Bronchial epithelial cell (primary cell): ENCODE data around the gene SH3BP4. TPM values are rescaled to one million over a fixed set of nuclear protein-coding genes. Genes with fewer than 3 reads are reported as not detected.

Source experiments
- DNase-seq: peaks from one replicate; pipeline ENCODE4 v3.0.0-alpha.2; 2010; ENCODE audit warnings: low read depth
- FAIRE-seq: peaks from 2 replicates; lab custom pipeline; 2011; peaks lifted over from hg19 to GRCh38; lab: Jason Lieb, UNC
- H3K27me3 ChIP-seq: 2 replicates; pipeline ENCODE4 v1.5.1; 2011; ENCODE audit warnings: low read length; ENCODE audit not compliant: control insufficient read depth, insufficient read depth
- H3K36me3 ChIP-seq: 2 replicates; pipeline ENCODE4 v1.5.1; 2011; ENCODE audit warnings: low read length; ENCODE audit not compliant: control insufficient read depth, insufficient read depth
- H3K4me3 ChIP-seq: 2 replicates; pipeline ENCODE4 v1.5.1; 2011; ENCODE audit warnings: mild to moderate bottlenecking, low read depth, low read length, control low read depth
- total RNA-seq: library from RNA; depleted of rRNA; stranded (reverse); fragments of >200 nt; gene quantifications from 2 replicates; pipeline ENCODE4 v1.2.1, GENCODE V29; 2014
- TF ChIP-seq, protein P1 (sequence below): IDR thresholded peaks from 2 replicates; pipeline ENCODE4 v1.5.1; 2011; ENCODE audit warnings: mild to moderate bottlenecking, moderate library complexity, low read length, control low read depth, inconsistent platforms; ENCODE audit not compliant: insufficient read depth, severe bottlenecking

Gene SH3BP4
- total RNA-seq, 1 donor from 2014 or later: 22.1 TPM

DNA sequence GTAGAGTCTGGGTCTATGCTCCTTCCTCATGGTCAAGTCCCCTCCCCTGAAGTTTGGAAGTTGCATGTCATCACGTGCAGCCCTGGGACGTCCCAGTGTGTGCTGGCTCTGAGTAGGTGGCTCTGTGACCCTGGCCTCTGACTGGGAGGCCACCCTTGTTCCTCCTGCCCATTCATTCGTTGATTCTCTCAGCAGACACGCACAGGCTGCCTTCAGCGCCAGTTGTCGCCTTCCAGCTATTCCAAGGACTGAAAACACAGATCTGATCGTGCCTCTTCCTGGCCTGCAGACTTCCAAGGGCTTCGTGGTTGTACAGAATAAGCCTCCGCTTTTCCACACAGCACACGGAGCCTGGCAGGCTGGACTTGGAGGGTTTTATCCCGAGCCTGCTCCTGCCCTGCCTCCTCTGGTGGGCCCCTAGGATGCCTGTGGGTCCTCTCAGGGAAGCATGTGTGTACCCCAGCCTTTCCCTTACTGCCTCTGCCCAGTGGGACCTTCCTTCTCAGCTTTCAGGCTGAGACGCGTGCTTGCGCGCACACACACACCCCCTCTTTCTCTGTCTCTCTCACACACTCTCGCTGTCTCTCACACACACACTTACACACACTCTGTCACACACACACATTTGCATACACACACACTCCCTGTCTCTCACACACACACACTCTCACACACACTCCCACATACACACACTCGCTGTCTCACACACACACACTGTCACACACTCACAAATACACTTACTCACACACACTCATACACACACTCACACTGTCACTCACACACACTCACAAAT lies 17.7 kb downstream of the SH3BP4 start:
- H3K4me3 ChIP-seq: no peak overlapping the region
- DNase-seq (no peak), FAIRE-seq (peak; percentile 83)
- peaks cover 3% of the 10 kb centered on the region for H3K36me3 ChIP-seq
- no peaks in the 10 kb centered on the region for H3K27me3 ChIP-seq
- TF ChIP-seq, protein P1, sequence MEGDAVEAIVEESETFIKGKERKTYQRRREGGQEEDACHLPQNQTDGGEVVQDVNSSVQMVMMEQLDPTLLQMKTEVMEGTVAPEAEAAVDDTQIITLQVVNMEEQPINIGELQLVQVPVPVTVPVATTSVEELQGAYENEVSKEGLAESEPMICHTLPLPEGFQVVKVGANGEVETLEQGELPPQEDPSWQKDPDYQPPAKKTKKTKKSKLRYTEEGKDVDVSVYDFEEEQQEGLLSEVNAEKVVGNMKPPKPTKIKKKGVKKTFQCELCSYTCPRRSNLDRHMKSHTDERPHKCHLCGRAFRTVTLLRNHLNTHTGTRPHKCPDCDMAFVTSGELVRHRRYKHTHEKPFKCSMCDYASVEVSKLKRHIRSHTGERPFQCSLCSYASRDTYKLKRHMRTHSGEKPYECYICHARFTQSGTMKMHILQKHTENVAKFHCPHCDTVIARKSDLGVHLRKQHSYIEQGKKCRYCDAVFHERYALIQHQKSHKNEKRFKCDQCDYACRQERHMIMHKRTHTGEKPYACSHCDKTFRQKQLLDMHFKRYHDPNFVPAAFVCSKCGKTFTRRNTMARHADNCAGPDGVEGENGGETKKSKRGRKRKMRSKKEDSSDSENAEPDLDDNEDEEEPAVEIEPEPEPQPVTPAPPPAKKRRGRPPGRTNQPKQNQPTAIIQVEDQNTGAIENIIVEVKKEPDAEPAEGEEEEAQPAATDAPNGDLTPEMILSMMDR: no peak

DNA sequence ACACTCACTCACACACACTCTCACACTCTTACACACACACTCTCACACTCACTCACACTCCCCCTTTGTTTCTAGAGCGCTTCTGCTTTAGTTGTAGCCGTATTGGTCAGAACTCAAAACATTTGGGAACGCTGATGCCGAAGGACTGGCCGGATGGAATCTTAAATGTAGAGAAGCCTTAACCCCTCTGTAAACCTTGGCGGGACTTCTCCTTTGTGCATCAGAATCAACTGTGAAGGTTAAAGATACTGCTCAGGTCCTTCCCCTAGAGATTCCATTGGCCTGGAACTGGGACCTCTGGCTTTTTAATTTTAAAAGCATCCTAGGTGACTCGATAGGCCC lies 18.3 kb downstream of the SH3BP4 start:
- DNase-seq: no peak
- Histone ChIP-seq H3K4me3 (no peak overlapping the region), H3K36me3 (peaks cover 3% of the 10 kb centered on the region), H3K27me3 (no peaks in the 10 kb centered on the region)
- no peak for FAIRE-seq
- TF ChIP-seq, protein P1: no peak

DNA sequence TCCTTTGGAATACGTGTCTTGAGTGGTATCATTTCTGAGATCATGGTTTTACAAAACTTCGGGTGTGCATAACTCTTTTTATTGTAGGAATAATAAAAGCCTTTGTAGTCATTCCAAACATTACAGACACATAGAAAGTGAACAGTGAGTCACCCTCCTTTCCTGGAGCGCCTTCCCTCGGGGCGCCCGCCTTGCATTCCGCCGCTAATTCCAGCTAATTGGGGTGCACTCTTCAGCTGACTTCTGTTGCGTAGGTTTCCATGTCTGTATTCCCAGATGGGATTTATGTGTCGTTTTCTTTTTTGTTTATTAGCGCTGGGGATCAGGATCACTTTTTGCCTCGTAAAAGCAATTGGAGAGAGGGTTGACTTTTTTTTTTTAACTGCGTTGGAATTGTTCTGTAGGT lies 18.7 kb downstream of the SH3BP4 start:
- no peak for FAIRE-seq
- Histone ChIP-seq H3K4me3 (no peak overlapping the region), H3K36me3 (peaks cover 4% of the 10 kb centered on the region), H3K27me3 (no peaks in the 10 kb centered on the region)
- TF ChIP-seq, protein P1: no peak
- DNase-seq: peak; percentile 65

DNA sequence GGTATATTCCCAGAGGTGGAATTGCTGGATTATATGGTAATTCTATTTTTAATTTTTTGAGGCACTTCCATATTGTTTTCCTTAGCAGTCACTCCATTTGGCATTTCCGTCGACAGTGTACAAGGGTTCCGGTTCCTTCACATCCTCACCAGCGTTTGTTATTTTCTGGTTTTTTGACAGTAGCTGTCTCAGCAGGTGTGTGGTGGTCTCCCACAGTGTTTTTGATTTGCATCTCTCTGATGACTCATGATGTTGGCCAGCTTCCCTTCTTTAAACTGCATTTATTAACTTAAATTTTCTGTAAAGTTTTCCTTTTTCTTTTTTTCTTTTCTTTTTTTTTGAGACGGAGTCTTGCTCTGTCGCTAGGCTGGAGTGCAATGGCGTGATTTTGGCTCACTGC lies 19.7 kb downstream of the SH3BP4 start:
- Histone ChIP-seq H3K36me3 (peaks cover 5% of the 10 kb centered on the region), H3K27me3 (no peaks in the 10 kb centered on the region), H3K4me3 (no peak overlapping the region)
- TF ChIP-seq, protein P1: no peak
- FAIRE-seq: no peak
- DNase-seq: no peak

DNA sequence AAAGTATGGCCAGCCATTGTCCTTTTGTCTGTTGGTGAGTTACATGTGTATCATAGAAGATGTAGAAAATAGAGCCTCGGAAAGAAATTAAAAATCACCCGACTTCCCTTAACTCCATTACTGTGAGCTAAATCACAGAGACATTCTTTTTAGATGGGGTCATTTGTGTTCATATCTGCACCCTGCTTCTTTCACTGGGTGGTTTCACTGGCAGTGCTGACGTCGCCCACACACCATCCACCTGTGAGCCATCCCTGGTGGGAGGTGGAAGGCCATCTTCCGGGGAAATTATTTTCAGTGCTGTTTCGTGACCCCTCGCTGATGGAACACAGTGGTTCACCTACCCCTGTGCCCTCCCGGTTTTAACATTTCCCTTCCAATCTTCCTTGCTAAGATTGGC lies 21.2 kb downstream of the SH3BP4 start:
- TF ChIP-seq, protein P1: no peak
- no peak overlapping the region for H3K4me3 ChIP-seq
- peaks cover 5% of the 10 kb centered on the region for H3K36me3 ChIP-seq
- H3K27me3 ChIP-seq: no peaks in the 10 kb centered on the region
- FAIRE-seq (no peak), DNase-seq (peak; percentile 50)
